Stimulated activated CD4-positive, alpha-beta T cell treated with anti-CD3 and anti-CD28 coated beads, Interleukin-12 subunit alpha, Interleukin-12 subunit beta, amount 100 ng/mL, for 24 hours (primary cell): ENCODE measurements around the gene SLAMF7.
"Not testable (repeated sequence)": the region's sequence is repeated elsewhere in the genome, so short reads cannot be mapped to it uniquely, and the experiment has no call there.

Experiments
- DNase-seq, 2 experiments: peaks; one replicate each; pipeline ENCODE4 v3.0.0-alpha.2; 2020; ENCODE audit warnings: low read depth in 2 of 2

The SLAMF7 gene

GRCh38 chr1:160720356-160721085, 18.5 kb upstream of the SLAMF7 start:
- no peak for DNase-seq

DNA sequence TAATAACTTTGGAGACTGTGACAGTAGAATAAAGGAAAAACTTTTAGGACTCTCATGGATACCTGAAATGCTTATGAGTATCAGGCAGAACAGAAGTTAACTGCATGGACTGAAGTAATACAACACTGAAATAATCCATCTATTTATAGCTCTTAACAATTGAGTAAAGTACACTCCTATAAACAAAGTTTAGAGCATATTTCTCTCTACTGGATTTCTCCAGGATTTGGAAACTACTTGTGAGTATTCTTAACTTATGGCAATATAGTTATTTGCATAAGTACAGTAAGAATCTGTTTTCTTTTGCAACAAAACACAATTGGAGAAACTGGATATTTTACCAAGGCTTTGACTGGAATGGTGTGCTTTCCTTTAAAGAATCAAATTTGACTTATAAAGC, 17.6 kb upstream of the SLAMF7 start:
- DNase-seq, result no peak

- DNase-seq, result no peak
Measured at GRCh38 chr1:160722726-160723125, 16.3 kb upstream of the SLAMF7 start.

DNA sequence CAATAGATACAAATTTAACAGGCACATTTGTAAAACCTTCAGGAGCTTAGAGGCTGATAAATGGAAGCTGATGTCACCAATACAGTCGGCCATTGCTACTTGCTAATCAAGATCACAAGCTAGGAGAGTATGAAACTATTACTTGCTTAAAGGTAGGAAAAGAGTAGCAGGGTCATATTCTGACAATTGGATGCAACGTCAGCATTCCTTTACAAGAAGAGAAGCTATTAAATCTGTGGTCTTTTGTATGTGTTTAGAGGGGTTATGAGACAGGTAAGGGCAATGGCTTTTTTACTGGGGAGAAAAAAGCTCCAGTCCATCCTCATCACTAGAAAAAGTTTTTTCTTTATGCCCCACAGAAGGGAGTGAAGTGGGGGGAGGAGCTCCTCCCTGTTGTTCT, 15.7 kb upstream of the SLAMF7 start:
- no peak for DNase-seq

DNA sequence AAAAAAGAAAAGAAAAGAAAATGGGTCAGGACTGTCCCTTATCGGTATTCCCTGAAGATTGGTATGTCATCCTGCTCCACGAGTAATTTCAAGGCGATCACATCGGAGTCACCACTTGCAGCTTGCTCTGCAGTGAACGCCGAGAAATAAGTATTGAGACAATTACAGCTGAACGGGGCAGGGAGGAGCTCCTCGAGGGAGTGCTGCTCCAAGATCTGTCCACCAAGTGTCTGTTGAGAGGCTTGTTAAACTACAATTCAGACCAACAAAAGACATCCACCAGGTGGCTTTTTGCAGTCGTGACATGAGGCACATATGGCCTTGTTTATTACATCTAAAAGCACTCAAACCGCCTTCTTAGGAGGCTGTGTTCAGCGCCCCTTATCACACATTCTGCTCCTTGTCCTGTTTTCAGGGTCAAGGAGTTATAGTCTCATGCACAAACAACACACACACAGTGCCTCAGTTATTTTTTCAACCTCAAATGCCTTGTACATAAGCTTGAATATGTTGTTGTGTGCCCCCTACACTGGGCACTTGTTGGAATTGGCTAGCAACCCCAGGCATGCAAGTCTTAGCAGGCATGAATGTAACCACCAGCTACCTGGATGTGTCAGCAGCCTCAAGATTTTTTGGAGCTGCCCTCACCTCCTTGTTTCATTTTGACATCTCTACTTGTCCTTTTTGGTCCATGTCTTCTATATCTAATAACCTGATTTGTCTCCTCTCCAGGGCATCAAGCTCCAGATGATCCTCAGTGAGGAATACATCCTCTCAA, 14.4 kb upstream of the SLAMF7 start:
- DNase-seq, result no peak

- DNase-seq, result no peak
Measured at GRCh38 chr1:160726114-160726497, 12.9 kb upstream of the SLAMF7 start.

DNA sequence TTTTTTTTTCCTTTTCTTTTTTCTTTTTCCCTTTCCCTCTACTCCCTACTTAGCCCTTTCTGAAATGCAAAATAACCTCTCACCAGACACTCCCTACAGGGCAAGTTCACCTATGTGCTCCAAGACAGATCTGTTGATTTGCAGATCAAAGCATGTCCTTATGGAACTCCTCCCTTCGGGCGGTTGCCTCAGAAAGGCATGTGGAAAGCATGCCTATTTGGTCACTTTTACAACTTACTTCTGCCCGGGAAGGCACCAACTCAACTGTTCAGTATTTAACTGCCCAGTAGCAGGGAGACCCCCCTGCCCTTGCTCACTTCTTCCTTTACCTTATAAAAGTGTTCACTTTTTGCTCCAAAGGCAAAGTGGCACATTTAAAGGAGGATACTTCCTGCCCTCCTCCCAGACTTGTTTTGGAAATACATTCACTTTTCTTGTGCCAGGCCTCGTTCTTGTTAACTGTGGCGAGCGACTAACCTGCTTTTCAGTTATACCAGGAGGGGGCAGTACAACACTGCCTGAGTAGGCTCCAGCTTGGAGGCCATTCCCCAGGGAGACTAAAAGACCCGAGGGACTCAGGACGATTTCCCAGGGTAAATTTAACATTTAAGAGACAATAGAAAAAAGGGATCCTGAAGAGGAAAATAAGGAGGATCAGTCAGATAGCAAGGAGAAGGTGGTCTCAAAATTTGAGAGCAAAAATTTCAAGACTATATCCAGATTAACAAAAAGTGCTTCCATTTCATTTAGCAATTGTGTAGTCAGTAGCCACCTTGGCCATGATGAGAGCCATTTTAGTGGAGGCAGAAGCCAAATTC, 12.3 kb upstream of the SLAMF7 start:
- peak; percentile 33 to 43 for DNase-seq

GRCh38 chr1:160727316-160727640, 11.8 kb upstream of the SLAMF7 start:
- no peak for DNase-seq

- DNase-seq, result not testable (repeated sequence)
Measured at GRCh38 chr1:160731564-160731963, 7.5 kb upstream of the SLAMF7 start.

- no peak for DNase-seq
Measured at GRCh38 chr1:160731990-160732389, 7.1 kb upstream of the SLAMF7 start.

DNA sequence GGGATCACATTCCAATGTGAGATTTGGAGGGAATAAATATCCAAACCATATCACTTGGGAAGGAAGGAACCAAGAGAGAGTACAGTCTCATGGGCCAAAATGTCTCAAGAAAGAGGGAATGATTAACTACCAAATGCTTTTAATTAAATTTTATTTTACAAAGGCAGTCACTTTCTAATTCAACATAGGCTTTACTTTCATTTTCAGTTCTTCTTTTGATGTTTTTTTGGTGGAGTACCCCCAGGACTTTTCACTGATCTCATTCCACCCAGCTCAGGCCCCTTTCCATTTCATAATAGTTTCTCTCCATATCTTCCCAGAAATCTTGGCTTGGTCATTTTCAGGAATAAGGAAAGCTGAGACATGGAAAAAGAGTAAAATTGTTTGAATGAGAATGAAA, 5.1 kb upstream of the SLAMF7 start:
- DNase-seq, result no peak

GRCh38 chr1:160734301-160734700, 4.7 kb upstream of the SLAMF7 start:
- DNase-seq, result no peak

DNA sequence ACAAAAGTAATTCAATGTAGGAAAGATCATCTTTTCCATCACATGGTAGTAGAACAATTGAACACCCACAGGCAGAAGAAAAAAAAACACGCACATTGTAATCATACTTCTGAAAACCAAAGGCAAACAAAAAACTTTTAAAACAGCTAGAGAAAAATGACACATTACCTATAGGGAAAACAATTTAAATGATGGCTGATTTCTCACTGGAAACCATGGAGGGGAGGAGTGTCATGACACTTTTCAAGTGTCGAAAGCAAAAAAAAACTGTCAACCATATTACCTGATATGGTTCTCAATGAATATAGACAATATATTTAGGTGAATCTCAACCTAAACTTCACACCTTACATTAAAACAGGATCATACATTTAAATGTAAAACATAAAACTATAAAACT, 776 bp upstream of the SLAMF7 start:
- no peak for DNase-seq

- no peak for DNase-seq
Measured at GRCh38 chr1:160740133-160740688, 1.2 kb downstream of the SLAMF7 start.

DNA sequence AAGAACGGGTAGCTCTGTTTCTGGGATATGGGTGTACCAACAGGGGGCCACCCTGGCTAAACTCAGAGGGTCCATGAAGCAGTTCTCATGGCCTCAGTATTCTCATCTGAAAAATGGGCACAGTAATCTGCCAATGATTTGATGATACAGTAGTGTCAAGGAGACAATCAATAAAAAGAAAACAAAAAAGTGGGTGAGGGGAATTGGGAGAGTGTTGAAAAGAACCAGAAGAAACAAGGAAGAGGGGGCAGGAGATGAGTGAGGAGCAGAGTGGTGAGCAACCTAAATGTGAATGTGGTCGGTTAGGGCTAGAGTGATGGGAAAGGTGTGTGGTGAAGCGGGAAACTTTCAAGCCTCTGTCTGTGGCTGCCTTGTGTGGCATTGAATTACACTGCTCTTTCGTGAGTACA, 2.0 kb downstream of the SLAMF7 start:
- no peak for DNase-seq

DNA sequence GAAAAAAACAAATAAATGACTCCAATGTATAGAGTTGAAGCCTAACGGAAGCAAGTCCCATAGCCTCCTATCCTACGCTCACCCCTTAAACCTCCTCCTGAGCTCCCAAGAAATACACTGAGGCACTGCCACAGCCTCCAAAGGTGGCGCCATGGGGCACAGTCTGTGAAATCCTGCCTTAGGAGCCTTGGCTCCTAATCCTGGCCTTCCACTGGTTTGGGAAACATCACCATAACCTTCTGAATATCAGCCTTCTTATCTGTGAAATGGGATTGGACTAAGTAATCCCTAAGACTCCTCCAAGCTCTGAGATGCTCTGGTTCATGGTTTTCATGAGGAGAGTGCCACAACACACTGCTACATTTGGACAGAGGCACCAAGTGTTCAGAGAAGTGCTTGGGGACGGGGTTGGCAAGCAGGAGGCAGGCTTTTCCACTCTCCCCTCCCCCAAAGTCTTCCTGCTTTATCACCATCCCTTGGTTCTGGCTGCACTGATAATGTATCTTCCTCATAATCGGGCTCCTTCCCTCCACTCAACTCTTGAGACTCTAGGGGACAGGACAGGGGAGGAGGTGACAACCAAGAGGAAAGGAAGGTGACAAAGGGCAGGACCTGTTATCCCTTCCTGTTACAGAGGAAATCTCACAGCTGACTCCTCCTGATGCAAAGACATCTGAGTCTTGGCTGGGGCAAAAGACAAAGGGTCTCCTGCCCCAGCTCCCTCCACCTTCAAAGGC, 2.7 kb downstream of the SLAMF7 start:
- no peak for DNase-seq

DNA sequence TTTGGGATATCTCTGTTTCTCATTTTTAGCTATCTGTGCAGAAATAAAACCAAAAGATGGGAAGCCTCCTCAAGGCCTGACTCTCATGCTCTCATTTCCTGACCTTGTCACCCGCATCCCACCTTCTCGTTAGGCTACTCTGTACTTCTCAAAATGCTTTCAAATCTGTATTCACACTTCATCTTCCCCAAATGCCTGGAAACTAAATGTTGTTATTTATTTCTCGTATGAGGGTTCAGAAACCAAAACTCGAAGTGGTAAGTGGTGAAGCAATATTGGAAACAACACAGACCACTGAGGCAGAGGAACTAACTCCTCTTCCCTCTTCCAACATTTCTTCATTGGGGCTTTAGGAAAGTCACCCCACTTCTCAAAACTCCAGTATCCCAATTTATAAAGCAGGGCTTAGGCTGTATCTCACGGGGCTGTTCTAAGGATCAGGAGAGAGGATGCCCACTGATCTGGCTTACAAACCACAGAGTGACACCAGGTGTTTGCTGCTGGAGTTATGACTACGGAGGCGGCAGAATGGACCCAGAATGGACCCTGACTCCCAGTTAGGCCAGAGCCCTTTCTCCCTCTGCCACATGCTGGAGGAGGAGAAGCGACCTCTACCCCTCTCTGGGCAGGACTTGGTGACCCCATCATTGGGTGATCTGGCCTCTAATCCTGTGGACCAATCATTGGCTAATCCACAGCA, 3.5 kb downstream of the SLAMF7 start:
- DNase-seq, result no peak

DNA sequence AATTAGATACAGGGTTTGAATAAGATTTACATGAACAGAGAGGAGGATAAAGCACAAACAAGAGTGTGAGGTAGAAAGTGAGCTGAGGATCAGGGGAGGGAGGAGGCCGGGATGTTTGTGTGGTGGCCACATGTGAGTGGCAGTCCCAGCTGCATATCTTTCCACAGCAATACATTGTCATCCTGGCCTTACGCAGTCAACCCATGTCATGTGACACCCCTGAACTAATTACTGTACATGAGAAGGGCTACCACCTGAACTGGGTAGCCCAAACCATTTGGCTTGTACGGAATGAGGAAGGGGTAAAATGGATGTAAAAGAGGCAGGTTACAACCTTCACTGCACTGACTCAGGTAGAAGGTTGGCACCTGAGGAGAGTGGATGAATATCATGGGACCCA, 4.2 kb downstream of the SLAMF7 start:
- DNase-seq, result no peak

GRCh38 chr1:160744199-160744851, 5.3 kb downstream of the SLAMF7 start:
- no peak for DNase-seq

DNA sequence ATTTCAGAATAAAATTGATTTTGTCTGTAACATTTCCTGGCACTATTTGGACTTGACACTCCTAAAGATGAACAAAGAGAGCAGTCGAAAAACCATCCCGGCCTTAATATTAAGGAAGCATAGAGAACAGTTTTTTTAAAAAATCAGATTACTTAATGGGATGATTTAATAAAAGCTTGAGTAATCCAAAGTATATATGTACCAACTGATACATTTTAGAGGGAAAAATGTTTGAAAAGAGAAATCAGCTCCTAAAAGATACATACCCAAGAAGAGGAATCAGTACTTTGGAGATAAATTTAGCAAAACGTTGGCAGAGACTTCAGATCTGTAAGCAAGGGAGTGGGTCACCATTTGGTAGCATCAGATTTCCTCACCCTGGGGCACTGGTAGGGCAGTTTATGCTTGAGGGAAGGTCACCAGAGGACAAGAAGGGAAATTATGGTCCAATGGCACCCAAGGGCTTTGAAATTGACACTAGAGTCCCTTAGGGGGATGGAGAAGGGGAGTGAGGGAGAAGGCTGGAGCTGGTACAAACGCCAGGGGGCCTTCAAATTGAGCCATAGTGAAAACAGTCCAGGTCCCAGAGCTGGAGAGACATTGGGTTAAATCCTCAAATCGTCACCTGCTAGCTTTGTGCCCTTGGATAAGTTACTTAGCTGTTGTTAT, 5.9 kb downstream of the SLAMF7 start:
- DNase-seq, result no peak
